HFFc6 (cell line): ENCODE data around the gene KDM1B. TPM values are rescaled to one million over a fixed set of nuclear protein-coding genes. Genes with fewer than 3 reads are reported as not detected.

Experiments
- DNase-seq: peaks from one replicate; pipeline ENCODE4 v3.0.0-alpha.2; 2018
- H3K27ac Mint-ChIP-seq: 2 replicates; pipeline ENCODE4 v1.8.0; 2020; ENCODE audit warnings: mild to moderate bottlenecking, mixed read lengths
- H3K27me3 Mint-ChIP-seq: 2 replicates; pipeline ENCODE4 v1.8.0; 2021; ENCODE audit warnings: mild to moderate bottlenecking, moderate library complexity, mixed read lengths; ENCODE audit not compliant: insufficient read depth
- H3K36me3 Mint-ChIP-seq: 2 replicates; pipeline ENCODE4 v1.8.0; 2021; ENCODE audit warnings: low read depth, mixed read lengths
- H3K4me1 Mint-ChIP-seq: 2 replicates; pipeline ENCODE4 v1.8.0; 2020; ENCODE audit warnings: low read depth, mixed read lengths
- H3K4me3 Mint-ChIP-seq: 2 replicates; pipeline ENCODE4 v1.8.0; 2020; ENCODE audit warnings: mild to moderate bottlenecking, moderate library complexity, mixed read lengths
- H3K9me3 Mint-ChIP-seq: 2 replicates; pipeline ENCODE4 v1.8.0; 2020; ENCODE audit warnings: mild to moderate bottlenecking, mixed read lengths
- total RNA-seq, 6 experiments: library from RNA; stranded (reverse); fragmentation: NEBNext Ultra II Directional; extraction: Animal tissue kit (Norgen Biotek cat#: 25700); gene quantifications; 2 replicates in 1 of 6; 3 replicates in 5 of 6; pipeline ENCODE4 v1.2.3, GENCODE V29; 2021
- TF ChIP-seq, protein P1 (sequence below): fragments of 200-600 bp; sonication (generic); IDR thresholded peaks from 2 replicates; pipeline ENCODE4 v1.5.0; 2021; ENCODE audit warnings: antibody characterized with exemption, mild to moderate bottlenecking

The KDM1B gene
- total RNA-seq, 6 experiments from 2014 or later, result 17.4 to 20.9 (median 19.1) TPM

DNA sequence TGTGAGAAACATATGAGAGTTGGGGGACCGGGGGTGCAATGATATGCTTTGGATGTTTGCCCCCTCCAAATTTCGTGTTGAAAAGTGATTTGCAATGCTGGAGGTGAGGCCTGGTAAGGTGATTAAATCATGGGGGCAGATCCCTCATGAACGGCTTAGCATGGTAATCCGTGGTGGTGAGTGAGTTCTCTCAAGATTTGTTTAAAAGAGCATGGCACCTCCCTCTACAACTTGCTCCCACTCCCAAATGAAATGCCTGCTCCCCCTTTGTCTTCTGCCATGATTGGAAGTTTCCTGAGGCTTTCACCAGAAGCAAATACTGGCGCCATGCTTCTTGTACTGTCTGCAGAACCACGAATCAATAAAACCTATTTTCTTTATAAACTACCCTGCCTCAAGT lies 106.7 kb downstream of the KDM1B start:
- H3K4me1 Mint-ChIP-seq, result peaks cover 54% of the 10 kb centered on the region
- DNase-seq, result no peak
- peaks cover 2% of the 10 kb centered on the region for H3K27me3 Mint-ChIP-seq
- peak overlapping the region; percentile 97 for H3K4me3 Mint-ChIP-seq
- TF ChIP-seq, protein P1, sequence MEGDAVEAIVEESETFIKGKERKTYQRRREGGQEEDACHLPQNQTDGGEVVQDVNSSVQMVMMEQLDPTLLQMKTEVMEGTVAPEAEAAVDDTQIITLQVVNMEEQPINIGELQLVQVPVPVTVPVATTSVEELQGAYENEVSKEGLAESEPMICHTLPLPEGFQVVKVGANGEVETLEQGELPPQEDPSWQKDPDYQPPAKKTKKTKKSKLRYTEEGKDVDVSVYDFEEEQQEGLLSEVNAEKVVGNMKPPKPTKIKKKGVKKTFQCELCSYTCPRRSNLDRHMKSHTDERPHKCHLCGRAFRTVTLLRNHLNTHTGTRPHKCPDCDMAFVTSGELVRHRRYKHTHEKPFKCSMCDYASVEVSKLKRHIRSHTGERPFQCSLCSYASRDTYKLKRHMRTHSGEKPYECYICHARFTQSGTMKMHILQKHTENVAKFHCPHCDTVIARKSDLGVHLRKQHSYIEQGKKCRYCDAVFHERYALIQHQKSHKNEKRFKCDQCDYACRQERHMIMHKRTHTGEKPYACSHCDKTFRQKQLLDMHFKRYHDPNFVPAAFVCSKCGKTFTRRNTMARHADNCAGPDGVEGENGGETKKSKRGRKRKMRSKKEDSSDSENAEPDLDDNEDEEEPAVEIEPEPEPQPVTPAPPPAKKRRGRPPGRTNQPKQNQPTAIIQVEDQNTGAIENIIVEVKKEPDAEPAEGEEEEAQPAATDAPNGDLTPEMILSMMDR, result no peak
- H3K27ac Mint-ChIP-seq, result peak overlapping the region; percentile 88; the same call in 1 of the 2 replicates
- H3K36me3 Mint-ChIP-seq, result peaks cover 41% of the 10 kb centered on the region
- no peaks in the 10 kb centered on the region; the same call in 1 of the 2 replicates for H3K9me3 Mint-ChIP-seq

- peaks cover 54% of the 10 kb centered on the region for H3K4me1 Mint-ChIP-seq
- H3K9me3 Mint-ChIP-seq, result no peaks in the 10 kb centered on the region; the same call in 1 of the 2 replicates
- H3K27ac Mint-ChIP-seq, result peak overlapping the region; percentile 88
- H3K27me3 Mint-ChIP-seq, result peaks cover 2% of the 10 kb centered on the region
- DNase-seq, result no peak
- TF ChIP-seq, protein P1, result no peak
- H3K36me3 Mint-ChIP-seq, result peaks cover 32% of the 10 kb centered on the region
- peak overlapping the region; percentile 97 for H3K4me3 Mint-ChIP-seq
Observed at GRCh38 chr6:18262702-18263417, 107.6 kb downstream of the KDM1B start.

- peaks cover 51% of the 10 kb centered on the region for H3K4me1 Mint-ChIP-seq
- no peak for DNase-seq
Observed at GRCh38 chr6:18263418-18264218, 108.4 kb downstream of the KDM1B start.

DNA sequence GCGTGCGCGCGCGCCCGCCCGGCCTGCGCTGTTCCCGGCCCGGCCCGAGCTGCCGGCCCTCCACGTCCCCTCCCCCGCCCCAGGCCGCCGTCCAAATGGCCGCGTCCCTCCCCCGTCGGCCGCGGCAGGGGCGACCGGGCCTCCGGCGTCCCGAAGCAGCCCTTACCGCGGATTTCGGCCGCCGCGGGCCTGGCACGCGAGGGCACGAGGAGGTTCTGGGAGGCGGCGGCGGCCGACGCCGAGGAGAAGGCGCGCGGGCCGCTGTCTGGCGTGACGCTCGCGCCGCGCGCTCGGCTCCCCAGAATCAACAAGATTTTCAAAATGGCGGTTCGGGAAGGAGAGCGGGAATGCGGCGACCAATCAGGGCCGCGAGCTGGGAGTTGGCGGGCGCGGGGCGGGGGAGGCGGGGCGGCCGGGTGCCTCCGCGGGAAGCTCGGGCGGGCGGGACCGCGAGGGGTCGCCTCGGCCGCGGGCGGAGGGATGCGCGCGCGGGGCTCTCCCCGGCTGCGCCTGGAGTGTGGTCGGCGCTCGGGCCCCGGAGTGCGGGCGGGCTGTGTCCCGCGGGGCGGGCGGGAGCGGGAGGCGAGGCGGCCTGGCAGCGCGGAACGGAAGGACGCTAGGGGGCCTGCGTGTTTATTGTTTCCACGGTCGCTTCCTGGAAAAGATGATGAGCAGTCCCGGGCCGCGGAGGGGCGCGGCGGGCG lies 109.1 kb downstream of the KDM1B start, which contains the start of gene DEK:
DEK (minus strand) TSS at position 312 of the 704 bp plus-strand sequence. CDS start 543 bp downstream, outside the sequence.
- Mint-ChIP-seq H3K9me3 (no peaks in the 10 kb centered on the region; the same call in 1 of the 2 replicates), H3K36me3 (peaks cover 31% of the 10 kb centered on the region), H3K27me3 (peaks cover 2% of the 10 kb centered on the region), H3K4me3 (peak within 1 kb of the TSS; percentile 97), H3K4me1 (peaks cover 46% of the 10 kb centered on the region), H3K27ac (peak within 1 kb of the TSS; percentile 89)
- DNase-seq, result peak; percentile 78
- TF ChIP-seq, protein P1, result peak; percentile 77

More at GRCh38 chr6:18263418-18264218, 108.4 kb downstream of the KDM1B start:
- Mint-ChIP-seq H3K27ac (peak overlapping the region; percentile 88), H3K36me3 (peaks cover 31% of the 10 kb centered on the region), H3K4me3 (peak overlapping the region; percentile 97), H3K9me3 (no peaks in the 10 kb centered on the region; the same call in 1 of the 2 replicates), H3K27me3 (peaks cover 2% of the 10 kb centered on the region)
- TF ChIP-seq, protein P1, result no peak

DNA sequence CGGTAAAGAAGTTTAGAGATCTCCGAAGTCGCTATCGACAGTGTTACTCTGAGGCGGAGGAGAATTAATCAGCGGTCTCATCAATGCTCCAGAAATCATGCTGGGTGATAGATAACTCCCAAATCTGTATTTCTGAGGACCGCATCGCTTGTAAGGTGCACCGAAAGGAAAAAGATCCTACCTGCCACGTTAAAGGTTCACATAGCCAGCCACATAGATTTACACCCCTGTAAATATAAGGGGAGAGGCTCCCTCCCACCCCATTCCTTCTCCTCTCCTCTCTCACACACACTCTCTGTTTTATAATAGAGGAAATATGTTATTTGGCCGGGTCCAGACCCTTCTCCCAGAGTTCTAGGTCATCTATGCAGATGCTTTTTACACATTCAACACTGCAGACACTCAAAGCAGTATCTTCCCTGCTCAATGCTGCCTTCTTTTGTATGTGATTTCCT lies 109.7 kb downstream of the KDM1B start:
- peaks cover 2% of the 10 kb centered on the region for H3K27me3 Mint-ChIP-seq
- peak overlapping the region; percentile 97 for H3K4me3 Mint-ChIP-seq
- peaks cover 40% of the 10 kb centered on the region for H3K4me1 Mint-ChIP-seq
- H3K27ac Mint-ChIP-seq, result peak overlapping the region; percentile 89
- H3K36me3 Mint-ChIP-seq, result peaks cover 25% of the 10 kb centered on the region
- no peaks in the 10 kb centered on the region; the same call in 1 of the 2 replicates for H3K9me3 Mint-ChIP-seq
- DNase-seq, result no peak
- TF ChIP-seq, protein P1, result peak; percentile 34; the same call in 1 of the 2 replicates
